Measurements from ENCODE around the gene CCDC57. TPM values are rescaled to one million over a fixed set of nuclear protein-coding genes. Genes with fewer than 3 reads are reported as not detected.

The CCDC57 gene
- total and polyA plus RNA-seq, 9 of the 15 experiments (the other 6 are each of a cell fraction or from before 2014, with no cell fraction given), result 0.83 to 36.2 (median 13.6) TPM

- peak; percentile 20 for TF ChIP-seq CTCFL (IDR thresholded peaks at IDR 0.05; ENCODE audit: borderline replicate concordance, insufficient read depth, low read depth, low read length, poor library complexity, severe bottlenecking)
- peak; percentile 52 for TF ChIP-seq CBX1 (IDR thresholded peaks at IDR 0.05; ENCODE audit: low read depth)
- TF ChIP-seq, protein P1, sequence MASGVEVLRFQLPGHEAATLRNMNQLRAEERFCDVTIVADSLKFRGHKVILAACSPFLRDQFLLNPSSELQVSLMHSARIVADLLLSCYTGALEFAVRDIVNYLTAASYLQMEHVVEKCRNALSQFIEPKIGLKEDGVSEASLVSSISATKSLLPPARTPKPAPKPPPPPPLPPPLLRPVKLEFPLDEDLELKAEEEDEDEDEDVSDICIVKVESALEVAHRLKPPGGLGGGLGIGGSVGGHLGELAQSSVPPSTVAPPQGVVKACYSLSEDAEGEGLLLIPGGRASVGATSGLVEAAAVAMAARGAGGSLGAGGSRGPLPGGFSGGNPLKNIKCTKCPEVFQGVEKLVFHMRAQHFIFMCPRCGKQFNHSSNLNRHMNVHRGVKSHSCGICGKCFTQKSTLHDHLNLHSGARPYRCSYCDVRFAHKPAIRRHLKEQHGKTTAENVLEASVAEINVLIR (CRISPR knock-in tag; IDR thresholded peaks at IDR 0.05), result no peak
- peak; percentile 71 for TF ChIP-seq ESRRA (IDR thresholded peaks at IDR 0.05; ENCODE audit: borderline replicate concordance, low read depth)
- peak; percentile 87 to 93; a peak in 3 of 4 replicates for TF ChIP-seq SIN3A (IDR thresholded peaks at IDR 0.05; ENCODE audit: borderline replicate concordance in 2 of 2, control insufficient read depth in 1 of 2, low read depth in 2 of 2, low read length in 2 of 2)
- TF ChIP-seq, protein P2, sequence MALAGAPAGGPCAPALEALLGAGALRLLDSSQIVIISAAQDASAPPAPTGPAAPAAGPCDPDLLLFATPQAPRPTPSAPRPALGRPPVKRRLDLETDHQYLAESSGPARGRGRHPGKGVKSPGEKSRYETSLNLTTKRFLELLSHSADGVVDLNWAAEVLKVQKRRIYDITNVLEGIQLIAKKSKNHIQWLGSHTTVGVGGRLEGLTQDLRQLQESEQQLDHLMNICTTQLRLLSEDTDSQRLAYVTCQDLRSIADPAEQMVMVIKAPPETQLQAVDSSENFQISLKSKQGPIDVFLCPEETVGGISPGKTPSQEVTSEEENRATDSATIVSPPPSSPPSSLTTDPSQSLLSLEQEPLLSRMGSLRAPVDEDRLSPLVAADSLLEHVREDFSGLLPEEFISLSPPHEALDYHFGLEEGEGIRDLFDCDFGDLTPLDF (CRISPR knock-in tag; IDR thresholded peaks at IDR 0.05), result 0 out of 2 replicates have a peak, but pooled peaks have one; percentile 58
- no peak for TF ChIP-seq SMAD1 (IDR thresholded peaks at IDR 0.05; ENCODE audit: low read depth, low read length, partially characterized antibody)
- no peak for TF ChIP-seq KAT2B (IDR thresholded peaks at IDR 0.05; ENCODE audit: low read depth, low read length)
- TF ChIP-seq, protein P3, sequence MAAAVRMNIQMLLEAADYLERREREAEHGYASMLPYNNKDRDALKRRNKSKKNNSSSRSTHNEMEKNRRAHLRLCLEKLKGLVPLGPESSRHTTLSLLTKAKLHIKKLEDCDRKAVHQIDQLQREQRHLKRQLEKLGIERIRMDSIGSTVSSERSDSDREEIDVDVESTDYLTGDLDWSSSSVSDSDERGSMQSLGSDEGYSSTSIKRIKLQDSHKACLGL (CRISPR knock-in tag; IDR thresholded peaks at IDR 0.05; ENCODE audit: borderline replicate concordance, poor library complexity, severe bottlenecking), result peak; percentile 71
- no peak for TF ChIP-seq NR2F6 (CRISPR knock-in tag; IDR thresholded peaks at IDR 0.05)
- TF ChIP-seq CBX5 (IDR thresholded peaks at IDR 0.05; ENCODE audit: borderline replicate concordance, low read depth), result no peak
- peak; percentile 41 to 70; a peak in 3 of 4 replicates for TF ChIP-seq TBL1XR1 (IDR thresholded peaks at IDR 0.05; ENCODE audit: low read length in 2 of 2)
- TF ChIP-seq, protein P4, sequence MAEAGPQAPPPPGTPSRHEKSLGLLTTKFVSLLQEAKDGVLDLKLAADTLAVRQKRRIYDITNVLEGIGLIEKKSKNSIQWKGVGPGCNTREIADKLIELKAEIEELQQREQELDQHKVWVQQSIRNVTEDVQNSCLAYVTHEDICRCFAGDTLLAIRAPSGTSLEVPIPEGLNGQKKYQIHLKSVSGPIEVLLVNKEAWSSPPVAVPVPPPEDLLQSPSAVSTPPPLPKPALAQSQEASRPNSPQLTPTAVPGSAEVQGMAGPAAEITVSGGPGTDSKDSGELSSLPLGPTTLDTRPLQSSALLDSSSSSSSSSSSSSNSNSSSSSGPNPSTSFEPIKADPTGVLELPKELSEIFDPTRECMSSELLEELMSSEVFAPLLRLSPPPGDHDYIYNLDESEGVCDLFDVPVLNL (CRISPR knock-in tag; IDR thresholded peaks at IDR 0.05; ENCODE audit: low read depth), result no peak
- peak; percentile 85; the same call in 1 of the 2 replicates for TF ChIP-seq NKRF (IDR thresholded peaks at IDR 0.05; ENCODE audit: borderline replicate concordance)
Measured at GRCh38 chr17:82212331-82213250, at the start of gene CCDC57 (continued).
